ENCODE results near the gene TTLL3. TPM values are rescaled to one million over a fixed set of nuclear protein-coding genes. Genes with fewer than 3 reads are reported as not detected.

TTLL3 gene
- total and polyA plus RNA-seq, 2 of the 13 experiments (the other 11 are each of a cell fraction or from before 2014, with no cell fraction given), result 9.5 to 51.2 TPM

DNA sequence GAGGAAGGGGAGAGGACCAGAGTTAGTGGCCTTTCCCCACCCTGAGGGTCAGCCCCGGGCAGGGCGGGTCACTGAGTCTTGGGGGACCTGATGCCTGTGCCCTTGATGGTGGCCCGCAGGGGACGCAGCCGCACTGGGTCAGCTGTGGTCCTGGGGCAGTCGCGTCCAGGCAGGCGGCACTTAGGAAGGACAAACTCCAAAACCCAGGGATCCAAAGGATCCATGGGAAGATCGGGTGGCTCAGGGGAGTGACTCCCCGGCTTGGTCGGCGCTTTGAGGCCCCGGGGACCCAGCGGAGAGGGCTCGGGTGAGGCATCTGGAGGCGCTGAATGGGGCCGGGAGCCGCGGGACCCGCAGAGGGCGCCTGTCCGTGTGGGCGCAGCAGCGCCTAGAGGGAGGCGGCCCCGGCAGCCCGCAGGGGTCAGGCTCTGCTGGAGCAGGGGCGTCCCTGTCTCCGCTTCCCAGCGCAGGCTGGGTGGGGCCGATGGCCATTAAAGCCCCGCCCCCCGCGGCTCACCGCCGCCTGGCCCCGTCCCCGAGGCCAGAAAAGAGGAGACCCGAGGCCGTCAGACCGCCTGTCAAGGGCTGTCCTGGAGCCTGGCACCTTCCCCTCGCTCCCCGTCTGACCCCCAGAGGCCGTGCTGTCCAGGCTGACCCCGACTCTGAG, 52.5 kb downstream of the TTLL3 start:
- intact Hi-C loops (cut with micrococcal nuclease; ENCODE audit: unreplicated experiment) (loop anchor here (1.0 to 2.0 kb wide), 5 partner anchors 16 to 85 kb away; partner anchors contain the start of gene JAGN1), in situ Hi-C loops (cut with HindIII; ENCODE audit: extremely low pct_ligation_motif_present, low pct_unique_long_range_greater_than_20kb) (loop anchor here (5.0 kb wide), 1 partner anchor 35 kb away; no protein-coding TSS in a partner anchor)
- peaks cover 45% of the 10 kb centered on the region for H3K4me1 ChIP-seq (ENCODE audit: insufficient read depth, low read length)
- ATAC-seq (peak; percentile 93), DNase-seq (ENCODE audit: low spot score) (peak; percentile 74), FAIRE-seq (no peak)
- no peaks in the 10 kb centered on the region for H4K20me1 ChIP-seq (ENCODE audit: insufficient read depth, low read length)
- H3K4me2 ChIP-seq (ENCODE audit: low read depth, low read length), result peak overlapping the region; percentile 80
- ChIA-PET POLR2A (interaction anchor here (0.7 to 6.6 kb wide), 5 partner anchors 38 to 84 kb away, joined by 5 to 153 read pairs (median 6); partner anchors contain the start of genes CRELD1, IL17RC and IL17RE), CTCF (ENCODE audit: low intra/inter-chr PET ratio, low total read pairs) (interaction anchor here (0.8 to 1.8 kb wide), 5 partner anchors 26 to 84 kb away, joined by 3 to 14 read pairs (median 4); no protein-coding TSS in a partner anchor)
- WGBS (ENCODE audit: low lambda C conversion rate), result 0% methylated on average over 1 of the region's 45 CpGs
- peak overlapping the region; percentile 43 to 77 (median 72); a peak in 5 of 6 replicates for H3K4me3 ChIP-seq (replicated peaks in 1 of 3; ENCODE audit: insufficient read depth in 1 of 3, low read depth in 2 of 3, low read length in 3 of 3)
- peak overlapping the region; percentile 61 for H3K9ac ChIP-seq (ENCODE audit: insufficient read depth, low read depth, low read length)
- H3K79me2 ChIP-seq (ENCODE audit: insufficient read depth, low read length), result no peaks in the 10 kb centered on the region
- no peaks in the 10 kb centered on the region for H3K36me3 ChIP-seq (replicated peaks in 1 of 2; ENCODE audit: control insufficient read depth in 1 of 2, insufficient read depth in 2 of 2, low read length in 2 of 2)
- H3K27me3 ChIP-seq (ENCODE audit: control insufficient read depth in 1 of 2, insufficient read depth in 2 of 2, low read length in 2 of 2), result peaks cover 0 to 12% of the 10 kb centered on the region in 2 experiments; a peak in 2 of 5 replicates
- H3K9me3 ChIP-seq (ENCODE audit: low read length), result no peaks in the 10 kb centered on the region
- peak overlapping the region; percentile 22 for H3K27ac ChIP-seq (ENCODE audit: extremely low read length, insufficient read depth, low read length)
- no peak overlapping the region for H2AFZ ChIP-seq (ENCODE audit: low read length)
- BruUV-seq (replicated peaks), result no TSS peak
- TF ChIP-seq LCORL (IDR thresholded peaks at IDR 0.05) (no peak), LCORL (CRISPR knock-in tag; IDR thresholded peaks at IDR 0.05) (peak; percentile 88), TP53 (CRISPR knock-in tag; conservative IDR thresholded peaks at IDR 0.05) (no peak), ARNT (IDR thresholded peaks at IDR 0.05) (no peak), MBD4 (IDR thresholded peaks at IDR 0.05; ENCODE audit: borderline replicate concordance, low read length) (no peak), ZBTB49 (CRISPR knock-in tag; IDR thresholded peaks at IDR 0.05; ENCODE audit: borderline replicate concordance) (no peak), ZNF451 (CRISPR knock-in tag; IDR thresholded peaks at IDR 0.05) (peak; percentile 37; the same call in 1 of the 2 replicates), ZMAT5 (CRISPR knock-in tag; IDR thresholded peaks at IDR 0.05; ENCODE audit: borderline replicate concordance, low read depth) (no peak), EP300 (IDR thresholded peaks at IDR 0.05; ENCODE audit: low read depth in 2 of 2, low read length in 2 of 2) (no peak), EP300 (CRISPR knock-in tag; IDR thresholded peaks at IDR 0.05; ENCODE audit: borderline replicate concordance) (no peak), KDM4B (CRISPR knock-in tag; IDR thresholded peaks at IDR 0.05) (no peak), RFX1 (IDR thresholded peaks at IDR 0.05) (no peak), ZBTB43 (CRISPR knock-in tag; conservative IDR thresholded peaks at IDR 0.05) (no peak), SMAD3 (CRISPR knock-in tag; IDR thresholded peaks at IDR 0.05) (no peak), SMARCE1 (IDR thresholded peaks at IDR 0.05; ENCODE audit: borderline replicate concordance) (no peak), TBL1XR1 (IDR thresholded peaks at IDR 0.05; ENCODE audit: borderline replicate concordance, low read length, partially characterized antibody) (no peak)
- TF ChIP-seq, protein P1, sequence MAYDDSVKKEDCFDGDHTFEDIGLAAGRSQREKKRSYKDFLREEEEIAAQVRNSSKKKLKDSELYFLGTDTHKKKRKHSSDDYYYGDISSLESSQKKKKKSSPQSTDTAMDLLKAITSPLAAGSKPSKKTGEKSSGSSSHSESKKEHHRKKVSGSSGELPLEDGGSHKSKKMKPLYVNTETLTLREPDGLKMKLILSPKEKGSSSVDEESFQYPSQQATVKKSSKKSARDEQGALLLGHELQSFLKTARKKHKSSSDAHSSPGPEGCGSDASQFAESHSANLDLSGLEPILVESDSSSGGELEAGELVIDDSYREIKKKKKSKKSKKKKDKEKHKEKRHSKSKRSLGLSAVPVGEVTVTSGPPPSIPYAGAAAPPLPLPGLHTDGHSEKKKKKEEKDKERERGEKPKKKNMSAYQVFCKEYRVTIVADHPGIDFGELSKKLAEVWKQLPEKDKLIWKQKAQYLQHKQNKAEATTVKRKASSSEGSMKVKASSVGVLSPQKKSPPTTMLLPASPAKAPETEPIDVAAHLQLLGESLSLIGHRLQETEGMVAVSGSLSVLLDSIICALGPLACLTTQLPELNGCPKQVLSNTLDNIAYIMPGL (CRISPR knock-in tag; IDR thresholded peaks at IDR 0.05; ENCODE audit: borderline replicate concordance in 1 of 2, low read depth in 1 of 2), result peak; percentile 85 to 92; a peak in 3 of 4 replicates

All from HepG2 (cell line).